ENCODE results near the gene TFAM. TPM values are rescaled to one million over a fixed set of nuclear protein-coding genes. Genes with fewer than 3 reads are reported as not detected.

TFAM gene
- total RNA-seq, 4 donors from 2014 or later = 11.8 to 48.6 (median 25.9) TPM

DNA sequence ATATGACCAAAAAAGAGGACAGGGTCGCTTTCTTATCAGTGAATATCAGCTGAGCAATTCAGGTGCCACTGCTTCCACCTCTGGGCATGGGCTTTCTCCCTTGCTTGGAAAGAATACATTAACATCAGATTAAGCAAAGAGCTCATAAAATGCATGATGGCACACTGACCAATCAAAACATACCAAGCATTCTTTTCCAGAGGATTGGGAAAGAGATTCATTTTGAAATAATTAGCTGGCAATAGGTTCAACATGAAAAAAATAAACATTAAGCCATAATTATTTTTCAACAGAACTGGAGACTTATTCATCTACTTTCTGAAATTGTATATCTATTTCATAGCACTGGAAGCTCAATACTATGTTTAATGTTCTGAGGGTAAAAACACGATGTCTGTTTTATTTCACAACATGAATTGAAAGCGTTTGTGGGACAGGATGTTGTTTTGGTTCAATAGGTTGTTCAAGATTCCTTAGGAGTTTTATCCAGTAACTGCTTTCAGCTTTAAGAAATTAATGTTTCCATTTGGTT is 53.2 kb downstream of the TFAM start:
- no peaks in the 10 kb centered on the region for H3K27me3 ChIP-seq
- TF ChIP-seq, protein P1, sequence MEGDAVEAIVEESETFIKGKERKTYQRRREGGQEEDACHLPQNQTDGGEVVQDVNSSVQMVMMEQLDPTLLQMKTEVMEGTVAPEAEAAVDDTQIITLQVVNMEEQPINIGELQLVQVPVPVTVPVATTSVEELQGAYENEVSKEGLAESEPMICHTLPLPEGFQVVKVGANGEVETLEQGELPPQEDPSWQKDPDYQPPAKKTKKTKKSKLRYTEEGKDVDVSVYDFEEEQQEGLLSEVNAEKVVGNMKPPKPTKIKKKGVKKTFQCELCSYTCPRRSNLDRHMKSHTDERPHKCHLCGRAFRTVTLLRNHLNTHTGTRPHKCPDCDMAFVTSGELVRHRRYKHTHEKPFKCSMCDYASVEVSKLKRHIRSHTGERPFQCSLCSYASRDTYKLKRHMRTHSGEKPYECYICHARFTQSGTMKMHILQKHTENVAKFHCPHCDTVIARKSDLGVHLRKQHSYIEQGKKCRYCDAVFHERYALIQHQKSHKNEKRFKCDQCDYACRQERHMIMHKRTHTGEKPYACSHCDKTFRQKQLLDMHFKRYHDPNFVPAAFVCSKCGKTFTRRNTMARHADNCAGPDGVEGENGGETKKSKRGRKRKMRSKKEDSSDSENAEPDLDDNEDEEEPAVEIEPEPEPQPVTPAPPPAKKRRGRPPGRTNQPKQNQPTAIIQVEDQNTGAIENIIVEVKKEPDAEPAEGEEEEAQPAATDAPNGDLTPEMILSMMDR (IDR thresholded peaks at IDR 0.05) = no peak
- TF ChIP-seq POLR2A (IDR thresholded peaks at IDR 0.05) = no peak
- intact Hi-C loops (cut with DNase I; ENCODE audit: low total_unique reads) = no loop called here
- H3K27ac ChIP-seq = no peak overlapping the region
- no peaks in the 10 kb centered on the region for H3K4me1 ChIP-seq
- H3K4me3 ChIP-seq = no peak overlapping the region
- H3K36me3 ChIP-seq = no peaks in the 10 kb centered on the region
- no peaks in the 10 kb centered on the region for H3K9me3 ChIP-seq
- DNase-seq = no peak

DNA sequence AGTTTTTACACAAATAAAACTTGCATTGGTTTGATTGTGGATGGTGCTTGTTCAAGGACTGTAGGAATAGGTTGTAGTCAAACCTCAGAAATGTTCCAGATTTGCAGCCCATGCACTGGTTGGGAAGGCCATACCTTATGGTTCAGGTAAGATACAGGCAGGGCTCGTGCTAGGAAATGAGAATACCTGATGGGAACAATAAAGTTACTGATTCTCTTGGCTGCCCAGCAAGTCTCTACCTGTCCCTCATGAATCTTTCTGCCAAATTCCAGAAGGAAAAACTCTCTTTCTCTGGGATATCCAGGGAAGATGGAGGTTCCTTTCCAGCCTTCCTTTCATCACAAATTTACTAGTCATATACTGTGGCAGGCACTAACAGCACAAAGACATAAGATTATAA is 53.8 kb downstream of the TFAM start:
- intact Hi-C loops (cut with DNase I; ENCODE audit: low total_unique reads) = no loop called here
- H3K27ac ChIP-seq = no peak overlapping the region
- TF ChIP-seq, protein P1 (IDR thresholded peaks at IDR 0.05) = no peak
- no peak for TF ChIP-seq POLR2A (IDR thresholded peaks at IDR 0.05)
- H3K36me3 ChIP-seq = no peaks in the 10 kb centered on the region
- no peaks in the 10 kb centered on the region for H3K27me3 ChIP-seq
- H3K4me1 ChIP-seq = no peaks in the 10 kb centered on the region
- no peaks in the 10 kb centered on the region for H3K9me3 ChIP-seq
- no peak overlapping the region for H3K4me3 ChIP-seq
- no peak for DNase-seq

GRCh38 chr10:58439632-58440364 is 54.6 kb downstream of the TFAM start:
- intact Hi-C loops (cut with DNase I; ENCODE audit: low total_unique reads) = no loop called here
- DNase-seq = no peak
- no peaks in the 10 kb centered on the region for H3K9me3 ChIP-seq
- H3K27ac ChIP-seq = no peak overlapping the region
- H3K4me1 ChIP-seq = no peaks in the 10 kb centered on the region
- TF ChIP-seq, protein P1 (IDR thresholded peaks at IDR 0.05) = no peak
- TF ChIP-seq POLR2A (IDR thresholded peaks at IDR 0.05) = no peak
- H3K27me3 ChIP-seq = no peaks in the 10 kb centered on the region
- no peaks in the 10 kb centered on the region for H3K36me3 ChIP-seq
- H3K4me3 ChIP-seq = no peak overlapping the region

GRCh38 chr10:58440484-58440883 is 55.3 kb downstream of the TFAM start:
- H3K4me1 ChIP-seq = no peaks in the 10 kb centered on the region
- no peak for TF ChIP-seq POLR2A (IDR thresholded peaks at IDR 0.05)
- TF ChIP-seq, protein P1 (IDR thresholded peaks at IDR 0.05) = no peak
- no peak overlapping the region for H3K27ac ChIP-seq
- H3K36me3 ChIP-seq = no peaks in the 10 kb centered on the region
- no peaks in the 10 kb centered on the region for H3K27me3 ChIP-seq
- no peak for DNase-seq
- no peaks in the 10 kb centered on the region for H3K9me3 ChIP-seq
- H3K4me3 ChIP-seq = no peak overlapping the region
- intact Hi-C loops (cut with DNase I; ENCODE audit: low total_unique reads) = no loop called here

- intact Hi-C loops (cut with DNase I; ENCODE audit: low total_unique reads) = no loop called here
- Histone ChIP-seq H3K36me3 (no peaks in the 10 kb centered on the region), H3K27me3 (no peaks in the 10 kb centered on the region), H3K27ac (no peak overlapping the region), H3K9me3 (no peaks in the 10 kb centered on the region), H3K4me1 (no peaks in the 10 kb centered on the region), H3K4me3 (no peak overlapping the region)
- TF ChIP-seq, protein P1 (IDR thresholded peaks at IDR 0.05) = no peak
- TF ChIP-seq POLR2A (IDR thresholded peaks at IDR 0.05) = no peak
- DNase-seq = no peak
Measured at GRCh38 chr10:58444321-58444720, 59.1 kb downstream of the TFAM start.

All from uterus (tissue), 4 donors.